Measurements from ENCODE around the gene NDFIP1.

Gene NDFIP1

GRCh38 chr5:142132916-142133315 lies 24.3 kb downstream of the NDFIP1 start:
- TF ChIP-seq, protein P1, sequence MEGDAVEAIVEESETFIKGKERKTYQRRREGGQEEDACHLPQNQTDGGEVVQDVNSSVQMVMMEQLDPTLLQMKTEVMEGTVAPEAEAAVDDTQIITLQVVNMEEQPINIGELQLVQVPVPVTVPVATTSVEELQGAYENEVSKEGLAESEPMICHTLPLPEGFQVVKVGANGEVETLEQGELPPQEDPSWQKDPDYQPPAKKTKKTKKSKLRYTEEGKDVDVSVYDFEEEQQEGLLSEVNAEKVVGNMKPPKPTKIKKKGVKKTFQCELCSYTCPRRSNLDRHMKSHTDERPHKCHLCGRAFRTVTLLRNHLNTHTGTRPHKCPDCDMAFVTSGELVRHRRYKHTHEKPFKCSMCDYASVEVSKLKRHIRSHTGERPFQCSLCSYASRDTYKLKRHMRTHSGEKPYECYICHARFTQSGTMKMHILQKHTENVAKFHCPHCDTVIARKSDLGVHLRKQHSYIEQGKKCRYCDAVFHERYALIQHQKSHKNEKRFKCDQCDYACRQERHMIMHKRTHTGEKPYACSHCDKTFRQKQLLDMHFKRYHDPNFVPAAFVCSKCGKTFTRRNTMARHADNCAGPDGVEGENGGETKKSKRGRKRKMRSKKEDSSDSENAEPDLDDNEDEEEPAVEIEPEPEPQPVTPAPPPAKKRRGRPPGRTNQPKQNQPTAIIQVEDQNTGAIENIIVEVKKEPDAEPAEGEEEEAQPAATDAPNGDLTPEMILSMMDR (conservative IDR thresholded peaks at IDR 0.05): no peak
- H3K27ac ChIP-seq: no peak overlapping the region

DNA sequence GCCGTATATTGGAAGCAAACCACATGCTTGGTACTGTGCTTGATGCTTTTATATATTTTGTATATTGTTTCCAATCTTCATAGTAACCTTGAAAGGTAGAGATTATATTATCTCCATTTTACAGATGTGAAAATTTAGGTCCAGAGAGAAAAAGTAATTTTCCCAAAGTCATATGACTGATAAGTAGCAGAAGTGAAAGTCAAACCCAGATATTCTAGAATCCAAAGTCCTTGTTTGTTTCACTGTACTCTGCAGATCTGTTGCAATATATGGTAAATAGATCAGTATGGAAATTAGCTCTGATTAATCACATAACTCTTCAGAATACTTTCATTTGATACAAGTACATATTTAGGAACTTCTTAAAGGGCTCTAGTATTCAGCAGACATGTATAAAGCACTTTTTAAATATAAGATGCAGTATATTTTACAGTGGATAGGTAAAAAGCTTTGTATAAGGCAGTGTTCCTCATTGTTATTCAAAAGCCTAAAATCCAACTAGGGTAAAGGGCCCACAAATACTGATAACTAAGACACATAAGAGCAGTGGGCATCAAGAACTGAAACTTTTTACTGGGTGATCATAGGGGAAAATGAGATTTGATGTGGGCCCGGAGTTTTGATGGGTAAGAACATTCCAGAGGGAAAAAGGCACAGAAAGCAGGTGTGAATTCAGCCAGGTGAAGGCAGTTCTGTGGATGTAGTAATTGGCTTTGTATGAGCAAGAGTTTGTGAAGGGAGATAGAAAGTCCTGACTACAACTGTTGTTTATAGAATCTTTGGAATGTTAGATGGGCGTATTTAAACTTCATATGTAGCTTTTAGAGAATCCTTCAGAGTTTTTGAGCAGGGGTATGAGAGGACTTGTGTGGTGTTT lies 25.0 kb downstream of the NDFIP1 start:
- TF ChIP-seq, protein P1 (conservative IDR thresholded peaks at IDR 0.05): no peak
- H3K27ac ChIP-seq: no peak overlapping the region

- no peak overlapping the region for H3K27ac ChIP-seq
- TF ChIP-seq, protein P1 (conservative IDR thresholded peaks at IDR 0.05): no peak
These were observed 25.9 kb downstream of the NDFIP1 start for GRCh38 chr5:142134331-142135010.

DNA sequence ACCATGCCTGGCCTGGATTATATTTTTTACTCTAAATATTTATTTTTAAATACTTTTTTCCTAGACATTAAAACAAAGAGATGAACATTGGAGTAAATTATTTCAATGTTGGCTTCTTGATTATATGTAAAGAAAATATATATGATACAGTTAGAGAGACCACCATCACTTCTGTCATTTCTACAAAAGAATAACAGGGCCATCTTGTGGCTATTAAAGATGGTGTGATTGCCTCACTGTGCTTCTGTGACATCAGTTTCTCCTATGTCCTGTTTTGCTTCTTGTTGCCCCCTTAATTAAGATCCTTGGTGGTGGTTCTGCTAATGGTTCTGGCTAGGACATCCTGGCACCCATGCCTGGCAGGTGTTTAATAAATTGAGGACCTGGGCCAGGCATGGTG lies 32.9 kb downstream of the NDFIP1 start:
- TF ChIP-seq, protein P1 (conservative IDR thresholded peaks at IDR 0.05): peak; percentile 36; the same call in 1 of the 2 replicates
- H3K27ac ChIP-seq: no peak overlapping the region

- TF ChIP-seq, protein P1 (conservative IDR thresholded peaks at IDR 0.05): peak; percentile 72
- H3K27ac ChIP-seq: no peak overlapping the region
These were observed 35.3 kb downstream of the NDFIP1 start for GRCh38 chr5:142143878-142144277.

DNA sequence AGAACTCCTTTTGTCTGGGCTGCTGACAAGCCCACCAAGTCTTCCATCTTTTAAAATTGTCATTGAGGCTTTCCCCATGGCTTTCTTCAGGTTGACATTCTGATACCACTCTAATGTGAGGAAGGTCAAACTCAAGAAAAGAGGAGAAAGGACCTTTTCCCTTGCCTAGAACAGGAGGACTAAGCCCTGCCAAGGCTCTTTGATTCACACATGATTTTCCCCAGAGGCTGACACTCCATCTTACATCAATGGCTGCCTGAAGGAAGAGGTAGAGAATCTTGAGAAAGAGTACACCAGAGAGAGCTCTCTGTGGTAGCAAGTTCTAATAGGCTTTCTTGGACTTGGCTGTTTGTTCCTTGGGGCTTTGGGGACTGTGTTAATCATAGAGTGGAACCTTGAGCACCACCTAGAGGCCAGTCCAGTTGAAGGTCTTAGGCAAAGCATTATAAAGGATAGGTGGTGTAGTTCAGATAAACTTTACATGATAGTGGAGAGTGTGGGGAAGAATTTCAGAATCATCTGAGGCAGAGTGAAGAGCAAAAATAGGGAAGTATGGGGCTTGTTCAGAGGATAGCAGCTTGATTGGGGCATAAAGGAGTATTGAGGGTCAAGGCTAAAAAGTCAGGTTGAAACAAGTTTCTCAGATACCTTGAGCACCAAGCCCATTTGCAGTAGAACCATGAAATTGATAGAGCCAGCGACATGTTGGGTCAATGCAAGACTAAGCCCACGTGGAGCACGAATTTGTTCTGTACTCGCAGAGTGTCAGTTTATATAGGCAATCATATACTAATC lies 36.7 kb downstream of the NDFIP1 start:
- TF ChIP-seq, protein P1 (conservative IDR thresholded peaks at IDR 0.05): peak; percentile 87
- no peak overlapping the region for H3K27ac ChIP-seq

GRCh38 chr5:142149363-142149762 lies 40.8 kb downstream of the NDFIP1 start:
- TF ChIP-seq, protein P1 (conservative IDR thresholded peaks at IDR 0.05): peak; percentile 27; the same call in 1 of the 2 replicates
- H3K27ac ChIP-seq: no peak overlapping the region

Measured in VCaP (cell line).